ENCODE measurements around the gene FREM1.

The FREM1 gene

DNA sequence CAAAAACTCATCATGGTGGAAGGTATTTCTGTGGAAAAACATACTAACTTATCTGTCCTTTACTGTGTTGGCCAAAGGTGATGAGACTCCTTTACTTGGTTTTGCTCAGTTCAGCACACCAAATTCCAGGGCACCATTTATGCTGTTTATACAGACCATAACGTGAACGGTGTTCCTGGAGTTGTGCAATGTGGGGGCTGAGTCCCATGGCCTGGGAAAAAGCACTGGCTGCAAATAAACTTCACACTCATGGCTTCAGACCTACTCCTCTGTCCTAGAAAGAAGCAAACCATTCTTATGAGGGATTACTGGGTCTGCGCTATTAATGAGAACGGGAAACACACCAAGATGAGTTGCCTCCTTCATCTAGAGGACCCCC, 10.4 kb downstream of the FREM1 start:
- H3K4me1 ChIP-seq (ENCODE audit: control insufficient read depth in 1 of 2, insufficient read depth in 2 of 2, low read length in 2 of 2) = no peaks in the 10 kb centered on the region
- H3K9me3 ChIP-seq (ENCODE audit: control insufficient read depth in 1 of 2, low read length in 2 of 2) = no peaks in the 10 kb centered on the region
- no peak overlapping the region for H3K9ac ChIP-seq (ENCODE audit: low read depth in 1 of 2, low read length in 2 of 2)
- H3K27ac ChIP-seq (ENCODE audit: low read depth, low read length) = no peak overlapping the region
- H3K4me3 ChIP-seq (ENCODE audit: low read depth in 1 of 2, low read length in 2 of 2) = no peak overlapping the region
- no peaks in the 10 kb centered on the region for H3K27me3 ChIP-seq (ENCODE audit: control insufficient read depth in 1 of 2, insufficient read depth in 2 of 2, low read length in 2 of 2)
- H3K36me3 ChIP-seq (ENCODE audit: control insufficient read depth in 1 of 2, insufficient read depth in 2 of 2, low read length in 2 of 2) = no peaks in the 10 kb centered on the region

DNA sequence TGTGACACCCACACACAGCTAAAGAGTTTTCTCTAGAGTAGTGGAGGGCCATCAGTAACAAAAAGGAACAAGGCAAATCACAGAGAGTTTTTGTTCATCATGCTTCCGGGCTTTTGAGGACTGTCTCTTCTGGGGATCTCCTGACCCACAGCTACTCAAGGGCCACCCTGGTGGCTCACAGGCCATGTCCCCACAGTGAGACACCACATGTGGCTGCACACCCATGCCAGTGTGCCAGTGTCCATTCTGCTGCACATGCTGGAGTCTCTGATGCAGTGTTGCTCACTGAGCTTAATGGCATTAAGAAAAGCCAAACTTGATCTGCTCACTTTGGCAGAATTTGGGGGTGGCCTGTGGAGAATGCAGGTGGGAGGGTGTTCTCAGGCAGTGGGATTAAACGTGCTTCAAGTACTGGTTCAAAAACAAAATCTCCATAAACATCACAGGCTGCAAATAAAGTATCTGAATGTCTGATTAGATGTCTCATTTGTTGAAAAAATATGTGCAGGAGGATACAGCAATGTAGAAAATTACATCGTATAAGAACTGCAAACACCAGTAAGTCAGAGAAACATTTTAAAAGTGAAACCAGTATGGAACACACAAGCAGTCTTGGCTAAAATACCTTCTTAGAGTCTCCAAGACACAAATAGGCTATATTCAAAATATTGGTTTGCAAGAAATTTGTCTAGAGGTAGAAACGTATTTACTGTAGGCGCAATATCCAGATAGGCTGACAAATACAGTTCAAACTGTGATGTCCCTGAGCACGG, 11.0 kb downstream of the FREM1 start:
- Histone ChIP-seq H3K27ac (ENCODE audit: low read depth, low read length) (no peak overlapping the region), H3K4me3 (ENCODE audit: low read depth in 1 of 2, low read length in 2 of 2) (no peak overlapping the region), H3K9me3 (ENCODE audit: control insufficient read depth in 1 of 2, low read length in 2 of 2) (no peaks in the 10 kb centered on the region), H3K4me1 (ENCODE audit: control insufficient read depth in 1 of 2, insufficient read depth in 2 of 2, low read length in 2 of 2) (no peaks in the 10 kb centered on the region), H3K36me3 (ENCODE audit: control insufficient read depth in 1 of 2, insufficient read depth in 2 of 2, low read length in 2 of 2) (no peaks in the 10 kb centered on the region), H3K27me3 (ENCODE audit: control insufficient read depth in 1 of 2, insufficient read depth in 2 of 2, low read length in 2 of 2) (no peaks in the 10 kb centered on the region), H3K9ac (ENCODE audit: low read depth in 1 of 2, low read length in 2 of 2) (no peak overlapping the region)

DNA sequence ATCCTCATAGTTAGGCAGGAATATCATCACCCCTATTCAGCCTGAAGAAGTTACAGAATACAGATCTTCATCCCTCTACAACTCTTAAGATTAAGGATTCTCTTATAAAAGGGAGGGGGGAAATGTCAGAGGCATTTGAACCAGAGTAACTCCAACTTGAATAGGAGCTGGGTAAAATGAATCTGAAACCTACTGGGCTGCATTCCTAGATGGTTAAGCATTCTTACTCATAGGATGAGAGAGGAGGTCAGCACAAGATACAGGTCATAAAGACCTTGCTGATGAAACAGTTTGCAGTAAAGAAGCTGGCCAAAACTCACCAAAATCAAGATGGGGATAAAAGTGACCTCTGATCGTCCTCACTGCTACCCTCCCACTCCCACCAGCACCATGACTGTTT, 14.4 kb downstream of the FREM1 start:
- H3K36me3 ChIP-seq (ENCODE audit: control insufficient read depth in 1 of 2, insufficient read depth in 2 of 2, low read length in 2 of 2) = no peaks in the 10 kb centered on the region
- no peaks in the 10 kb centered on the region for H3K4me1 ChIP-seq (ENCODE audit: control insufficient read depth in 1 of 2, insufficient read depth in 2 of 2, low read length in 2 of 2)
- H3K4me3 ChIP-seq (ENCODE audit: low read depth in 1 of 2, low read length in 2 of 2) = no peak overlapping the region
- no peaks in the 10 kb centered on the region for H3K9me3 ChIP-seq (ENCODE audit: control insufficient read depth in 1 of 2, low read length in 2 of 2)
- no peak overlapping the region for H3K9ac ChIP-seq (ENCODE audit: low read depth in 1 of 2, low read length in 2 of 2)
- no peaks in the 10 kb centered on the region for H3K27me3 ChIP-seq (ENCODE audit: control insufficient read depth in 1 of 2, insufficient read depth in 2 of 2, low read length in 2 of 2)
- H3K27ac ChIP-seq (ENCODE audit: low read depth, low read length) = no peak overlapping the region

DNA sequence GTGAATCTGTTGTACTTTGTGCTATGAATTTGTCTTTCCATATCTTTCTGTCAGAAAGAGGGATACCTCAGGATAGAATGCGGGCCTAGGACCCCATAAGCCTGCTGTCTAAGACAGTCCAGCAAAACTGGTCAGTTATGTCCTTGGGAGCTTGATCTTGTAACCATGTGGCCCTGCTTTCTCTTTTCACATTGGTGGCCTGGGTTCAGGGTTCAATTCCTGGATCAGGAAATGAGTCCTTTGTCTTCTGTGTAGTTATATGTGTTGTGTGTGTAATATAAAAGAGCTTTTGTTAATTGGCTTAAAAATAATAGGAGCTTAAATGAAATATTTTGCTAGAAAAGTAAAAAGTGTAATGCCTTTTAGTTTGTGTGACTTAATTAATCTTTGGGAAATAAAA, 16.9 kb downstream of the FREM1 start:
- Histone ChIP-seq H3K27ac (ENCODE audit: low read depth, low read length) (no peak overlapping the region), H3K9me3 (ENCODE audit: control insufficient read depth in 1 of 2, low read length in 2 of 2) (no peaks in the 10 kb centered on the region), H3K9ac (ENCODE audit: low read depth in 1 of 2, low read length in 2 of 2) (no peak overlapping the region), H3K4me3 (ENCODE audit: low read depth in 1 of 2, low read length in 2 of 2) (no peak overlapping the region), H3K27me3 (ENCODE audit: control insufficient read depth in 1 of 2, insufficient read depth in 2 of 2, low read length in 2 of 2) (no peaks in the 10 kb centered on the region), H3K4me1 (ENCODE audit: control insufficient read depth in 1 of 2, insufficient read depth in 2 of 2, low read length in 2 of 2) (peaks cover 0 to 15% of the 10 kb centered on the region in 2 donors), H3K36me3 (ENCODE audit: control insufficient read depth in 1 of 2, insufficient read depth in 2 of 2, low read length in 2 of 2) (no peaks in the 10 kb centered on the region)

DNA sequence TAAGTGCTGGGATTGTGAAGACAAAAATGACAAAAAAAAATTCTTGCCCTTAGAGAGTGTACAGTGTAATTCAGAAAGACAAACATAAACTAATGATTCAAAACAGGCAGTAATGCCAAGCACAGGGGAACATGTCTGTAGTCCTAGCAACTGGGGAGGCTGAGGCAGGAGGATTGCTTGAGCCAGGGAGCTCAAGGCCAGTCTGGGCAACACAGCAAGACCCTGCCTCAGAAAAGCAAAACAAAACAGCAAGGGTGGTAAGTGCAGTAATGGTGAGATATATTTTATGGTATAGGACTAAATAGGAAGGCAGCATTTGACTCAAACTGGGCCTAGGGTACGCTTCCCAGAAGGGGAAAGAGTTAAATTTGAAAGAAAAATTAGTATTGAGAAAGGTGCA, 18.9 kb downstream of the FREM1 start:
- Histone ChIP-seq H3K27ac (ENCODE audit: low read depth, low read length) (no peak overlapping the region), H3K4me3 (ENCODE audit: low read depth in 1 of 2, low read length in 2 of 2) (no peak overlapping the region)

DNA sequence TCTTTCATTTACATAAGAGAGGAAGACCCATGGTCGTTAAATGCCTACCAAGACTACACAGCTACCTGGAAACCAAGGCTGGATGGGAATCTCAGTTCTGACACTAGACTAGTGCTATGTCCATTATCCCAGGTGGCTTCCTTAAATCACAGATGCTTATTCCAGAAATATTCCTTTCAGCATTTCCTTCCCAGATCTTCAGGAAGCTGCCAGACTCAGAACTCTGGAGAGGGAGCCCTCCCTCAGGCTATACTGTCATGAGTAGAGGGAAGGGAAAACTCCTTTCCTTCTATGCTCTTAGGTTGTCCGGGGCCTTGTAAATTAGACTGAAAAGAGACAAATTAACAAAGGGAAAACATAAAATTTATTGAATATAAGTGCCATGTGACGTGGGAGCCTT, 20.8 kb downstream of the FREM1 start:
- peaks cover 9 to 15% of the 10 kb centered on the region in 2 donors for H3K4me1 ChIP-seq (ENCODE audit: control insufficient read depth in 1 of 2, insufficient read depth in 2 of 2, low read length in 2 of 2)
- no peak overlapping the region for H3K9ac ChIP-seq (ENCODE audit: low read depth in 1 of 2, low read length in 2 of 2)

More for the DNA sequence above, 18.9 kb downstream of the FREM1 start:
- Histone ChIP-seq H3K4me1 (ENCODE audit: control insufficient read depth in 1 of 2, insufficient read depth in 2 of 2, low read length in 2 of 2) (peaks cover 9 to 15% of the 10 kb centered on the region in 2 donors), H3K36me3 (ENCODE audit: control insufficient read depth in 1 of 2, insufficient read depth in 2 of 2, low read length in 2 of 2) (no peaks in the 10 kb centered on the region), H3K9me3 (ENCODE audit: control insufficient read depth in 1 of 2, low read length in 2 of 2) (no peaks in the 10 kb centered on the region), H3K9ac (ENCODE audit: low read depth in 1 of 2, low read length in 2 of 2) (no peak overlapping the region), H3K27me3 (ENCODE audit: control insufficient read depth in 1 of 2, insufficient read depth in 2 of 2, low read length in 2 of 2) (no peaks in the 10 kb centered on the region)

DNA sequence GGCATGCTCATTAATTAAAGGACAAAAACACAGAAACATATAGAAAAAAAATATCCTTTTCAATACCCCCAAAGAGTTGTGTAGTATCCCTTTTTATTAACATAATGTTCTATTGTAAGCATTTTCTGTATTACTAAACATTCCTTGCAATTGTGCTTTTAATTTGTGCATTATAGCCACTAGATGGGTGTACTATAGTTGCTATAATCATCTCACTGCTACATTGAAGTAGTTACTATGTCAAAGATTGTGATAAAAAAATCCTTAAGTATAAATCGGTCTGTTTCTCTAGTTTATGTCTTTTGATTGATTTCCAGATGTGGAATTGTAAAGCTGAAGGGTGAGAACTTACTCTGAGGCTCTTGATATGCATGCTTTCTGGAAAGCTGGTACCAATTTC, 21.4 kb downstream of the FREM1 start:
- H3K4me3 ChIP-seq (ENCODE audit: low read depth in 1 of 2, low read length in 2 of 2) = no peak overlapping the region
- H3K4me1 ChIP-seq (ENCODE audit: control insufficient read depth in 1 of 2, insufficient read depth in 2 of 2, low read length in 2 of 2) = peaks cover 9 to 15% of the 10 kb centered on the region in 2 donors
- H3K27me3 ChIP-seq (ENCODE audit: control insufficient read depth in 1 of 2, insufficient read depth in 2 of 2, low read length in 2 of 2) = no peaks in the 10 kb centered on the region
- no peaks in the 10 kb centered on the region for H3K36me3 ChIP-seq (ENCODE audit: control insufficient read depth in 1 of 2, insufficient read depth in 2 of 2, low read length in 2 of 2)
- no peak overlapping the region for H3K27ac ChIP-seq (ENCODE audit: low read depth, low read length)
- H3K9ac ChIP-seq (ENCODE audit: low read depth in 1 of 2, low read length in 2 of 2) = no peak overlapping the region
- no peaks in the 10 kb centered on the region for H3K9me3 ChIP-seq (ENCODE audit: control insufficient read depth in 1 of 2, low read length in 2 of 2)

More for the DNA sequence above, 20.8 kb downstream of the FREM1 start:
- no peak overlapping the region for H3K4me3 ChIP-seq (ENCODE audit: low read depth in 1 of 2, low read length in 2 of 2)
- H3K9me3 ChIP-seq (ENCODE audit: control insufficient read depth in 1 of 2, low read length in 2 of 2) = no peaks in the 10 kb centered on the region
- no peak overlapping the region for H3K27ac ChIP-seq (ENCODE audit: low read depth, low read length)
- H3K27me3 ChIP-seq (ENCODE audit: control insufficient read depth in 1 of 2, insufficient read depth in 2 of 2, low read length in 2 of 2) = no peaks in the 10 kb centered on the region
- H3K36me3 ChIP-seq (ENCODE audit: control insufficient read depth in 1 of 2, insufficient read depth in 2 of 2, low read length in 2 of 2) = no peaks in the 10 kb centered on the region

DNA sequence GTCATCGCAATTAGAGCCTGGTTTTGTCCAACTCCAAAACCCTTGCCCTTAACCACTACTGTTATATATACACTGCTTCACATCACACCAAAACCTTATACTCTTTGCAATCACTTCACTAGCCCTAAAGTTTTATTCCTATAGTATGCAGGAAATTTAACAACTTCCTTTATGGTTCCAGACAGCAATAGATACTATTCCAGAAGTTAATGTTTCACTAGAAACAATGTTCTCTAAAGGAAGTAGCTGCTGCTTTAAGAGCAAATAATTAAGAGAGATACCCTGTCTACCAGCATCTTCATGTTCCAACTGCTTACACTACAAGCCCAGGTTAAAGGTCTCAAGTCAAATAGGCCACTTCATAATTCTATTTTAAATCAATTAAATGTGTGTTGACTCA, 22.0 kb downstream of the FREM1 start:
- Histone ChIP-seq H3K4me1 (ENCODE audit: control insufficient read depth in 1 of 2, insufficient read depth in 2 of 2, low read length in 2 of 2) (peaks cover 9 to 15% of the 10 kb centered on the region in 2 donors), H3K4me3 (ENCODE audit: low read depth in 1 of 2, low read length in 2 of 2) (no peak overlapping the region), H3K9ac (ENCODE audit: low read depth in 1 of 2, low read length in 2 of 2) (no peak overlapping the region), H3K36me3 (ENCODE audit: control insufficient read depth in 1 of 2, insufficient read depth in 2 of 2, low read length in 2 of 2) (no peaks in the 10 kb centered on the region), H3K27ac (ENCODE audit: low read depth, low read length) (no peak overlapping the region), H3K27me3 (ENCODE audit: control insufficient read depth in 1 of 2, insufficient read depth in 2 of 2, low read length in 2 of 2) (no peaks in the 10 kb centered on the region), H3K9me3 (ENCODE audit: control insufficient read depth in 1 of 2, low read length in 2 of 2) (no peaks in the 10 kb centered on the region)

DNA sequence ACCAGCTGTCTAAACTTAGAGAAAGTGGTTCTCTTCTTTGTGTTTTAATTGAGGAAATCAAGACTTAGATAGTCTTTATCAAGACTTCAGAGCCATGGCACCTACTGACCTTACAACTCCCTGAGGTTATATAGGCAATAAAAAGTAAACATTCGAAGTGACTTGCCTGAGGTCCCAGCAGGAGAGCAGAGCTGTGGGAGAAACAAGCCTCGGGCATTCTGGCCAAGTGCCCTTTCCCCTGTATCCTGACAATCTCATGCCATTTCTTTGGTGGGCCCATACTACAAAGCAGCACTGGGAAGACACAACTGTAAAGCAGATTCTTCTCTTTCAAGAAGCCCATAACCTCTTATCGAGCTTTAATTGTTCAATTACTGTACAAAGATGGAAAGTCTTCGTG, 23.1 kb downstream of the FREM1 start:
- Histone ChIP-seq H3K36me3 (ENCODE audit: control insufficient read depth in 1 of 2, insufficient read depth in 2 of 2, low read length in 2 of 2) (no peaks in the 10 kb centered on the region), H3K4me3 (ENCODE audit: low read depth in 1 of 2, low read length in 2 of 2) (no peak overlapping the region), H3K9ac (ENCODE audit: low read depth in 1 of 2, low read length in 2 of 2) (no peak overlapping the region), H3K27ac (ENCODE audit: low read depth, low read length) (no peak overlapping the region), H3K4me1 (ENCODE audit: control insufficient read depth in 1 of 2, insufficient read depth in 2 of 2, low read length in 2 of 2) (peaks cover 9 to 15% of the 10 kb centered on the region in 2 donors), H3K9me3 (ENCODE audit: control insufficient read depth in 1 of 2, low read length in 2 of 2) (no peaks in the 10 kb centered on the region), H3K27me3 (ENCODE audit: control insufficient read depth in 1 of 2, insufficient read depth in 2 of 2, low read length in 2 of 2) (no peaks in the 10 kb centered on the region)

DNA sequence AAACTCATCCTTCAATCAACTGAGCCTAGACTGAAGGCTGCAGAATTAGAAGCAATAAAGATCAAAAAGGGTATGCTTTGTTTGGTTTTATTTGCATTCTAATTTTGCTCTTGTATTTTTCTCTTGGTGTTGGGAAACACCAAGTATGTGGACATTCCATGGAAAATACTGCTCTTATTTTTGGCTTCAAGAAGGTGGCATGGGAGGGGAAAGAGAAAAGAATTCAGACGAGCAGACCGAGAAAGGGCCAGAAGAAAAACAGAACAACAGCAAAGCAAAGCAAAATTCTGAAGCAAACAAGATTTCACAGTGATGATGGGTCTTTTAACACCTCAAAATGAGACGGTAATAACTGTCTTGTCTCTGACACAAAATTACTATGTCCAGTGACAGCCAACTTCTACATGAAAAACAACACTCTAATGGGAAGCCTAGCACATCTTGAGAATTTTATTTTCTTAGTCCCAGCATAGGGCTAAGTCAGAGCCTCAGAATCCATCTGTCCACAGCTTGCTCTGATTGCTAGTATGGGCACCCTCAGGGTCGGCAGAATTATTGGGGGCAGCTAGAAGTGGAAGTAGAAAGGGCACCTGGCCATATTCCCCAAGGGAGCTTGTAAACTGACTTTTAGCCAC, 26.8 kb downstream of the FREM1 start:
- no peaks in the 10 kb centered on the region for H3K9me3 ChIP-seq (ENCODE audit: control insufficient read depth in 1 of 2, low read length in 2 of 2)
- no peak overlapping the region for H3K9ac ChIP-seq (ENCODE audit: low read depth in 1 of 2, low read length in 2 of 2)
- no peak overlapping the region for H3K4me3 ChIP-seq (ENCODE audit: low read depth in 1 of 2, low read length in 2 of 2)
- H3K4me1 ChIP-seq (ENCODE audit: control insufficient read depth in 1 of 2, insufficient read depth in 2 of 2, low read length in 2 of 2) = peaks cover 11 to 16% of the 10 kb centered on the region in 2 donors
- H3K36me3 ChIP-seq (ENCODE audit: control insufficient read depth in 1 of 2, insufficient read depth in 2 of 2, low read length in 2 of 2) = no peaks in the 10 kb centered on the region
- no peaks in the 10 kb centered on the region for H3K27me3 ChIP-seq (ENCODE audit: control insufficient read depth in 1 of 2, insufficient read depth in 2 of 2, low read length in 2 of 2)
- no peak overlapping the region for H3K27ac ChIP-seq (ENCODE audit: low read depth, low read length)

All from duodenal mucosa (tissue), 2 donors.